ENCODE results near the gene TCP11L1. TPM values are rescaled to one million over a fixed set of nuclear protein-coding genes. Genes with fewer than 3 reads are reported as not detected.

TCP11L1 gene
- total and polyA plus RNA-seq, 9 of the 15 experiments (the other 6 are each of a cell fraction or from before 2014, with no cell fraction given), result 1.6 to 15.3 (median 5.4) TPM

DNA sequence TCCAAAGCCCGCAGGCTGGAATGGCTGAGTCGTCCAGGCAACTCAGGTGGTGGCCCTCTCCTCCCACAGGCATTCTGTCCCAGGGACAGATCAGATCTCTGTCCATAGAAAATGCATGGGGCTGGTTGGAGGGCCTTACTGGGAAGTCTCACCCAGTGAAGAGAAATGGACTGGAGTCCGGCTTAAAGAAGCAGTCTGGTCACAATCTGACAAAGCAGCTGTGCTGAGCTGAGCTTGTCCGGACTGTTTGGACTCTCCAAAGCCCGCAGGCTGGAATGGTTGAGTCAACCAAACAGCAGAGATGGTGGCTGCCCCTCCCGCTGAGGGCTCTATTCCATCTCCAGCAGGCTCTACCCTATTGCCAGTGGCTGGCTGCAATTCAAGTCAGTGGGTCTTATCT, 38.1 kb upstream of the TCP11L1 start (continued):
- TF ChIP-seq ZBTB33 (CRISPR knock-in tag; IDR thresholded peaks at IDR 0.05) (no peak), ETV1 (tag; conservative IDR thresholded peaks at IDR 0.05; ENCODE audit: low read depth) (no peak), PTRF (tag; IDR thresholded peaks at IDR 0.05) (no peak), PKNOX1 (IDR thresholded peaks at IDR 0.05) (no peak), ZBTB40 (IDR thresholded peaks at IDR 0.05) (no peak), ZBTB40 (CRISPR knock-in tag; IDR thresholded peaks at IDR 0.05) (no peak), KAT7 (CRISPR knock-in tag; IDR thresholded peaks at IDR 0.05; ENCODE audit: borderline replicate concordance) (no peak), MEIS2 (IDR thresholded peaks at IDR 0.05; ENCODE audit: partially characterized antibody) (no peak), ZNF224 (CRISPR knock-in tag; IDR thresholded peaks at IDR 0.05) (no peak)
